HG03354 (cell line): Measurements from ENCODE around the gene CSK.

Source experiments
- ATAC-seq: cut with Tn5 transposase; IDR thresholded peaks from one replicate; pipeline ENCODE4 v1.9.1; 2021; ENCODE audit warnings: mild to moderate bottlenecking; ENCODE audit not compliant: unreplicated experiment, poor library complexity, severe bottlenecking

The CSK gene

GRCh38 chr15:74821091-74821789 is 39.4 kb downstream of the CSK start:
- peak; percentile 90 for ATAC-seq

DNA sequence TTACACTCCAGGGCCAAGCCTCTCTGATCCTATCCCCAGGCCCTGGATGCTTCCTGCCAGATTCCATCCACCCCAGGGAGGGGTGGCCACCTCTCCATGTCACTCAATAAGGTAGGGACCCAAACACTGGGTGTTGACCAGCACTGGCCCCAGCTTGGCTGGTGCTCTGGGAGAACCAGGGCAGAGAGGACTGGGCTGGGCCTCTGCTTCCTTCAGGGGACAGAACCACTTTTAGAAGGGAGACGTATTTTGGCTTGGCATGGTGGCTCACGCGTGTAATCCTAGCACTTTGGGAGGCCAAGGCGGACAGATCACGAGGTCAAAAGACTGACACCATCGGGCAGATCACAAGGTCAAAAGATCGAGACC is 39.9 kb downstream of the CSK start:
- no peak for ATAC-seq

DNA sequence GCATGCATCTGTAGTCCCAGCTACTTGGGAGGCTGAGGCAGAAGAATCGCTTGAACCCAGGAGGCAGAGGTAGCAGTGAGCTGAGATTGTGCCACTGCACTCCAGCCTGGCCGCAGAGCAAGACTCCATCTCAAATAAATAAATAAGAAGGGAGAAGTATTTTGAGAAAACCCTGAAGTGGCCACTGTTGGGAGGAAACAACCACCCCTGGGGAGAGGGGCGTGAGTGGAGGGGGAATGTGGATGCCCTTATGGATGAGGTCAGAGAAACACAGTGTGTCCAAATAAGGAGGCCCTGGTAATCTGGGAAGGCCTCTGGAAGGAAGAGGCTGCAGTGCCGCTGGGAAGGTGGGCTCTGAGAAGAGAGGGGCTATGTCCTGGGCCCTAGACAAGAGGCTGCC is 40.4 kb downstream of the CSK start:
- ATAC-seq, result no peak

DNA sequence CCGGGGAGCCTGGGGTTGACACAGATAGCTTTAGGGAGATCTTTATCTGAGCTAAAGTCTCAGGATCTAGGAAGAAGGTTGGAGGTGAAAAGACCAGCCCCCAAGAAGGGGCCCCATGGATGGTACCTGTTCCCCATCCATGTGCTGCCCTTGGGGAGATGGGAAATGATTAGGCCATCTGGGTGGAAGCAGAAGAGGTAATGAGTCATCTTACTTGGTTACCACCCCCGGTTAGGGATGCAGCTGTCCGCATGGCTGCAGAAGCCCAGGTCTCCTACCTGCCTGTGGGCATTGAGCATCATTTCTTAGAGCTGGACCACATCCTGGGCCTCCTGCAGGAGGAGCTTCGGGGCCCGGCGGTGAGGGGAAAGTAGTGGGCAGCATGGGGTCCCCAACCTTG is 41.4 kb downstream of the CSK start:
- ATAC-seq, result no peak

DNA sequence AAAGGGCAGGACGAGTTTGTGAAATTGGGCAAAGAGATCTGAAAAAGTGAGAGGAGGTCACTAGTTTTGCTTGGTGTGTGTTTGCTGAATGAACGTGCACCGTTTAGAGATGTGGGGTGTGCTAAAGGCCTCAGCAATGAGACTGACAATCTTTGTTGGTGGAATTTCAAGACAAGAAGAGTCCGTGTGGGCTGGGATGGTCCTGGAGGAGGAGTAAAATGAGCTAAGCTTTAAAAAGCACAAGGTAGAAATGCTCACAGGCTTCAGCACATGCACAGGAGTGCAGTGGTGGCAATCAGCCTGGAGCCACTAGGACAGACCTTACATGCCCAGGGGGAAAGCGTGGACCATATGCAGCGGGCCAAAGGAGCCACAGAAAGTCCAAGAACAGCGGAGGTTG is 43.1 kb downstream of the CSK start:
- ATAC-seq, result no peak

GRCh38 chr15:74825866-74826265 is 44.0 kb downstream of the CSK start:
- ATAC-seq, result no peak

- no peak for ATAC-seq
These were observed 44.5 kb downstream of the CSK start, which contains the start of gene CPLX3 for GRCh38 chr15:74826364-74826819. TSS of gene CPLX3 (plus strand) at chr15:74826627. CDS start at chr15:74826704, 77 bp downstream.

DNA sequence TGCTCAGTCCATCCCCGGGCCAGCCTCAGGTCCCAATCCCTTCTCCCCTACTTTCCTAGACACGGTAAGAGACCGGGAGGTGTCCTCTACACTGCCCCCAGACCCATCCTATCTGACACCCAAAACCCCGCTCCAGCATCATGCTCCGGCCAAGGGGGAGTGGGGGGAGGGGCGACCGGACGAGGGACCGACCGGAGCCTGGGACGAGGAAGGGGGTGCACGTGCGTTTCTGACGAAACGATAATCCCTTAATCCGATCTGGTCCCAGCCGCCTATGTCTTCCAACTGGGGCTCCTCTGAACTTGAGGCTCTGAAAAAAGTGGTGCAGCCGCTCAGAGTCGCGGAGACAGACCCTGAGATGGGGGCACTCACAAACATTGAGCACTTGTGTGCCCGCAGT is 45.0 kb downstream of the CSK start:
- ATAC-seq, result no peak

- no peak for ATAC-seq
These were observed 45.7 kb downstream of the CSK start for GRCh38 chr15:74827614-74828013.

DNA sequence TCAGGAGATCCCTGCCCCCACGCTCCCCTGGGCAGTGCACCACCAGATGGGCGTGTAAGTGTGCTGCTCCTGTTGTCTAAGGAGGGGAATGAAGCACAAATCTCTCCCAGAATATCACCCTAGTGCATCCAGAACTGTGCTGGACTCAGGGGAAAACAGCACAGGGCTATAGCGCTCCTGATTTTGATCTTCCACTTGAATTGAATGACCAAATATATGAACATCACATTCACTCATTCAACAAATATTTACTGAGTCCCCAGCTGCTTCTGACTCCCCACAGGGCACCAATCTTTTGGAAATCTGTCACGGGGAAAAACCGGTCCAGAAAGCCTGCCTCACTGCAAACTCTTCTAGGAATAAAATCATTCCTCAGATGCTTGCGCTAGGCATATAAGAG is 47.0 kb downstream of the CSK start:
- no peak for ATAC-seq

- no peak for ATAC-seq
These were observed 47.6 kb downstream of the CSK start for GRCh38 chr15:74829486-74829885.

GRCh38 chr15:74829991-74830390 is 48.1 kb downstream of the CSK start:
- ATAC-seq, result no peak

GRCh38 chr15:74830868-74831267 is 49.0 kb downstream of the CSK start:
- no peak for ATAC-seq

DNA sequence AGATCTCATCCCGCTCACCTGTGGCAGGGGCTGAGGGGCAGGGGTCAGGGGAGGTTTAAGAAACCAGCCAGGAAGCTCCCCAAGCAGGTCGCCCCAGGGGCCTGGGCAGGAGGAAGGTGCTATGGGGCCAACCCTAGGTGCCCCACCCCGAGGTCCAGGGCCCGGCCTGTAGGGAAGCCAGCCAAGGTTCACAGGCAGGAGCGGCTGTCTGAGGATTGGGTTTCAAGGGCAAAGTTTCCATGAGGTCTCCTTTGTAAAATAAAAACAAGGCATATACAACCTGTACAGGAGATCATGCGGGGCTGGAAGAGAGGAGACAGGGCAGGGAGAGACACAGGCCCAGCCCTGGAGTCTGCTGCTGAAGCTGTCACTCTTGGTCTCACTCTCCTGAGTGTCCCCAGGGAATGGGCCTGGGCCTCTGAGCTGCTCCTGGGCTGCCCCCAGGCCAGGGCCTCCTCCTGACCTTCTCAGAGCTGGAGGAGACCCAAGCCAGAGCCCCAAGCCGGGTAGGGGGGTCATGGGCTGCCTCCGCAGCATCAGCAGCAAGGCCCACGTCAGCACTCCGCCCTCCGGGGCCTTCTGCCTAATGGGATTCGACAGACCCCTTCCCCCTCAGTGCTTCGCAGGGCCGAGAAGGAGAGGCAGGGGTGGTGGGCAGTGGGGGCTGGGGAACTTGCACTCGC is 50.1 kb downstream of the CSK start:
- ATAC-seq, result no peak

DNA sequence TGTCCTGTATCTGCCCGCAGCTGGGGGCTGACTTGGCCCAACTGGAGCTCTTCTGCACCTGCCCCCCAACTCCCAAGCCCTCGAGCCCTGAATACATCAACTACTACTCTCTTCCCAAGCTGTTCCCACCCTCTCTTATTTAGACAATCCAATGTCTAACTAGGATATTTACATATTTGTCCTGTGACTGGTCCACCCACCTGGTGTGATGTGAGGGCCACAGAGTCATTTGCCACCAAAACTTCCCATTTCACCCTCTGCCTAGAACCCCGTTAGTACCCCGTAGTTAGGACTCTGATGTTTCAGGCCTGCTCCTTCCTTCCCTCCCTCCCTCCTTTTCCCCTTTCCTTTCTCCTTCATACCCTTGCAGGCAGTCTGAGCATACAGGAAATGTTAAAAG is 50.9 kb downstream of the CSK start:
- ATAC-seq, result no peak

DNA sequence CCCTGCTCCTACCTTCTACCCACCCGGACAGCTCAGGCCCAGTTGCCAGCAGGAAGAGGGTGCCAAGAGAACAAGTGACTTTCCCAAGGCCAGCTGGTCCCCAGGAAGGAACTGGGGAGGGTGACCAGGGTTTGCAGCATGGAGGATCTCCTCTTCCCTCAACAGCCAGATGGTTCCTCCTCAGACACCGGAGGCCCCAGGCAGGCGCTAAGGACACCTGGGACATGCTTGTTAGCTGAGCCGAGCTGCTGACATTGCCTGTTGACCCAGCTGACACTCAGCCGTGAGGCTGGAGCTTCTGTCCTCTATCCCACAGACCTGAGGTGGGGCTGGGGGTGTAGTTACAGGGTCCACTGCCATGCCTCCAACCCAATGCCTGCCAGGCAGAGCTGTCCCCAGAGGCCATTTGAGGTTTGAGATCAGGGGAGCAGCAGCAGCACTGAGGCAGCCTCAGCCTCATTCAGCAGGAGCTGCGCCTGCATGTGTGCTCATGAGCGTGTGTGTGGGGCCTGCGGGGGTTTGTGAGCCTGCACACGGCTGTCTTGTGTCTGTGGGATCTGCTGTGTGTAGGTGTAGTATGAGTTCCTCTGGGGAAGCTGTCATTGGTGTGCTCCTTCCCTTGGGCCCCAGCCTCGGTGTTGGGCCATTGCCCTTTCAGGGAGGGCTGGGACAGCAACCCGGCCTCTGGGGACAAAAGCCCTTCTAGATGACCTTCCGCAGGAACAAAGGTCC is 51.7 kb downstream of the CSK start:
- ATAC-seq, result no peak

DNA sequence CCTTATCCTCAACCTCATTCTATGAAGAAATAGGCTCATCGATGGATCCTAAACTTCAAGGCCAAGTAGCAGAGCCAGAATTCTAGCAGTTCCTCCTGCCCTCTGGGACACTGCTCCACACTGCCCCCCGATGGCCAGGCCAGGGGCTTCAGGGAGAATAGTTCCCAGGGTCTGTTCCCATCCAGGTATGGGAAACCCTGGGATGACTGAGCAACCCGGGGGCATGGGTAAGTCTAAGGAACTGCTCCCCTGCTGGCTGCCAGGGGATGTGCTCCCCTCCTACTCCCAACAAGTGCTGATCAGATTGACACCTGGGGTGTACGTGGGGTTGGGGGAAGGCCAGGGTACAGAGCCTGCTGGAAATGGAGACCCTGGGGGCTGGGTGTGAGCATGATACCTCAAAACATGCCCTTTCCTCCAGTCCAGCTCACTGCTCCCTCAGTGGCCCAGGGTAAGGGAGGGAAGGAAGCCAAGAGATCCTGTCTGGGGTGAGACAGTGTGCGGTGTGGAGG is 53.5 kb downstream of the CSK start:
- ATAC-seq, result no peak

DNA sequence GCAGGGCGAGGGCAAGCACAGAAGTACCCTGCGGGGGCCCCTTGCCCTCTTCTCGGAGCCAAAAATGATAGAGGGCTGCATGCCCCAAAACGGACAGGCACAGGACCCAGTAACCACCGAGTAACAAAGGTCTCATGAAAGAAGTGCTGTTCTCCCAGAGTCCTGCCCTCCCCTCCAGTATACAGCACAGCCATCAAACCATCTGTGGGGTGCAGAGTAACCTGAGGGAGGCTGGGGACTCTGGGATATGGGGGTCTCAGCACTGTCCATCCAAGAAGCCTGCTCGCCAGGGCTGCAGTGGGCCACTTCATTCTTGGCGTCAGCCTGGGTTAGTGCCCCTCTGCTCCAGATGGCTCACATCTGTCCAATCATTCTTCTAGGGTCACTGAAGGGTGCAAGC is 55.0 kb downstream of the CSK start:
- no peak for ATAC-seq

GRCh38 chr15:74837482-74838136 is 55.7 kb downstream of the CSK start:
- ATAC-seq, result no peak

DNA sequence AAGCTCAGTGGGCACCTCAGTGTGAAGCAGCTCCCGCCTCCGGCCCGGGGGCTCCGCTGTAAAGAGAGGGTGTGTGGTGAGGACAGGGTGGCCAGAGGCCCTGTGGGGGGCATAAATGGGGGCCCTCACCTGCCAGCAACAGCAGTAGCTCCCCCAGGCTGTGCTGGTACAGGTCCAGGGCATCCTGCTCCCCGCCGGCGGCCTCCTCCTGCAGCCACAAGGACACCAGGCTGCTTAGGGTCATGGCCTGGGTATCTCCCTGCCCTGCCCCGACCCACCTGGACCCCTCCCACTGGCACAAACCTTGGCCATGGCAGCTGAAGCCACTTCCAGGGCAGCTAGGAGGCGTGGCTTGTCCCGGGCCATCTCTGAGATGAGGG is 56.2 kb downstream of the CSK start:
- no peak for ATAC-seq
